ENCODE data around the gene NPAS2. TPM values are rescaled to one million over a fixed set of nuclear protein-coding genes. Genes with fewer than 3 reads are reported as not detected.

NPAS2 gene
- total RNA-seq, 1 donor from 2014 or later: 10.7 TPM

GRCh38 chr2:100898035-100898665 is 78.2 kb downstream of the NPAS2 start:
- no peaks in the 10 kb centered on the region for H3K27me3 Mint-ChIP-seq
- TF ChIP-seq CTCF (conservative IDR thresholded peaks at IDR 0.05): no peak
- H3K4me1 Mint-ChIP-seq (ENCODE audit: unreplicated experiment): peaks cover 17% of the 10 kb centered on the region
- H3K9me3 Mint-ChIP-seq: peaks cover 5% of the 10 kb centered on the region
- no peak for DNase-seq (ENCODE audit: extremely low spot score, unreplicated experiment)
- H3K4me3 Mint-ChIP-seq: no peak overlapping the region
- no peak overlapping the region for H3K27ac Mint-ChIP-seq
- H3K36me3 Mint-ChIP-seq: peaks cover 7% of the 10 kb centered on the region

- no peaks in the 10 kb centered on the region for H3K27me3 Mint-ChIP-seq
- H3K4me1 Mint-ChIP-seq (ENCODE audit: unreplicated experiment): peaks cover 22% of the 10 kb centered on the region
- H3K4me3 Mint-ChIP-seq: no peak overlapping the region
- TF ChIP-seq CTCF (conservative IDR thresholded peaks at IDR 0.05): no peak
- H3K9me3 Mint-ChIP-seq: peaks cover 5% of the 10 kb centered on the region
- H3K36me3 Mint-ChIP-seq: peaks cover 7% of the 10 kb centered on the region
- no peak for DNase-seq (ENCODE audit: extremely low spot score, unreplicated experiment)
- no peak overlapping the region for H3K27ac Mint-ChIP-seq
These were observed 80.3 kb downstream of the NPAS2 start for GRCh38 chr2:100900156-100900795.

DNA sequence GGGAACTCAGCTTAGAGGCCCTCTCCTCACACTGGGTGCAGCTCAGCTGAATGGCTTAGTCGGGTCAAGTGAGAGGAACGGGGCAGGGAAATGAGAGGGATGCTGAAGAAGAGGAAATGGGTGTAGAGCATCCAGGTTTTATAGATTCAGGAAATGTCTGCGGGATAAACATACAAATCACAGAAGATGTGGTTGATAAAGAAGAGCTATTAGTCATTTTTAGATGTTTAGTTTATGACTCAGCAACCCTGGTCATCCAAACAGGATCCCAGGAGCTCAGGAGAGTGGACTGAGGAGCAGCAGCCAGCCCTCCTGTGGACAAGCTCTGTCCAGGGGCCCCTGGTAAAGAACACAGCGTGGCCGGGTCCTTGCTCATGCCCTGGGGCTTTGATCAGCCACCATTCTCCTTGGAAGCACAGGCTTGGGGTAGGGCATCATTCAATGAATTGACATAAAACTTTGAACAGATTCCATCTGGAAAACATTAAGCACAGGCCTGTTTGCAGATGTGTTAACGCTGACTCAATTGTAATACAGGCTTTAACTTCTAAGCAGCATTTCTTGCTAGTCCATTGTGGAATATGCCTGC is 83.0 kb downstream of the NPAS2 start:
- H3K4me3 Mint-ChIP-seq: peak overlapping the region; percentile 3
- no peaks in the 10 kb centered on the region for H3K27me3 Mint-ChIP-seq
- peaks cover 12% of the 10 kb centered on the region for H3K36me3 Mint-ChIP-seq
- no peak for DNase-seq (ENCODE audit: extremely low spot score, unreplicated experiment)
- H3K4me1 Mint-ChIP-seq (ENCODE audit: unreplicated experiment): peaks cover 22% of the 10 kb centered on the region
- no peak for TF ChIP-seq CTCF (conservative IDR thresholded peaks at IDR 0.05)
- peaks cover 5% of the 10 kb centered on the region for H3K9me3 Mint-ChIP-seq
- peak overlapping the region; percentile 13 for H3K27ac Mint-ChIP-seq

DNA sequence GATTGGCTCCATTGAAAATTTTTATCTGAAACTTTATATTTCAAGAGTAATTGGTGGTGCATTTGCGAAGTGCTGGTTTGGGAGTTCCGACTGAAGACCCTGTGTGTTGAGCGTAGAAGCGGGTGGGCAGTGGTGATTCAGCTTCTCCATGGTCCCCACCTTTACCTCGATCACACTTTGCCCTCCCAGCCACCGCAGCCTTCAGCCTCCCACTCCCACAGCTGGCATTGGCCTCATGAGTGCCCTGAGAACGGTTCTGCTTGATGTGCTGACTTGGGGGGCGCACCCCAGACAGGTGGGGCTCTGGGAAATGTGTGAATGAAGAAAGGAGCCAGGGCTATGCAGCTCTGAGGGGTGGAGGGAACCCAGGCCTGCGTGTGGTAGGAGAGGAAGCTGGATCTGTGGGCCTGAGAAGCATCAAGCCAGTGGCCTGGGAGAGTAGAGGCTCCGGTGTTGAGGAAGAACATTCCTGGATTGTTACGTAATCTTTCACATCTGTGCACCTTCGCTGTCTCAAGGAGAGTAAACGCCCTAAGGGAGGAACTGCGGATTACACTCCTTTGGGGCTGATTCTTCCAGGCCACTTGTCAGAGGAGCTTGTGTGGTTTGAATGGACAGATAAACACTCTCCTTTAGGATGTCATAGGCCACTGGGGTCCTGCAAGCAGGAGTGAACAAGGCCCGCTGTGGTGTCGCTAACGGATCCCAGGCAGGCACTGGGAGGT is 83.8 kb downstream of the NPAS2 start:
- peaks cover 5% of the 10 kb centered on the region for H3K9me3 Mint-ChIP-seq
- H3K36me3 Mint-ChIP-seq: peaks cover 12% of the 10 kb centered on the region
- peak overlapping the region; percentile 82 for H3K27ac Mint-ChIP-seq
- H3K4me1 Mint-ChIP-seq (ENCODE audit: unreplicated experiment): peaks cover 24% of the 10 kb centered on the region
- TF ChIP-seq CTCF (conservative IDR thresholded peaks at IDR 0.05): no peak
- peak overlapping the region; percentile 25 for H3K4me3 Mint-ChIP-seq
- no peaks in the 10 kb centered on the region for H3K27me3 Mint-ChIP-seq
- no peak for DNase-seq (ENCODE audit: extremely low spot score, unreplicated experiment)

DNA sequence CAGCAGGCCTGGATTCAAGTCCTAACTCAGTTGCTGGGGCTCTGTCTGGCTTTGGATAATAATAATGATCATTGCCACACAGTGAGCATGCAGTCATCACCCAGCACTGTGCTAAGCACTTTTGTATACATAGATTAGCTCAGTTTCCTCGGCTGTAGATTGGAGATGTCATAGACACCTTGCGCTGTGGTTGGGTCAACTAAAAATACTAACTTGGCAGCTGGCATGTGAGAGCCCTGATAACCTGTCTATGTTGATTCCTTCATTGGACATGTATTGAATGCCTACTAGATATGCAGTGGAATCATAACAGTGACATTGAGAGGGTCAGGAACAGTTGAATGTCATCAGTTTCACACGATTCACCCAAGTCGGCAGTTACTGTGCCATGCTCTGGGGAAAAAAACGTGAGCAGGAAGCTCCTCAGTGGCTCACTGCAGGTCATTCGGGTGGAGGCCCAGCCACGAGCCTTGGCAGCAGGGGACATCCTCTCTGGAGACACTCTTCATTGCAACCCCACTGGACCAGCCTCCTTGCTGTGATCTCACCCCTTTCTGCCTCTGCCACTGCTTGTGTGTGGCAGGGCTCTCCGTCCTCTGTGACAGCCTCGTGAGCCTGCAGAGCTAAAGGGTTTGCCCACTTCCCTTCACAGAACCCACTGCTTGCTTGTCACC is 85.3 kb downstream of the NPAS2 start:
- peaks cover 25% of the 10 kb centered on the region for H3K4me1 Mint-ChIP-seq (ENCODE audit: unreplicated experiment)
- peaks cover 5% of the 10 kb centered on the region for H3K9me3 Mint-ChIP-seq
- H3K36me3 Mint-ChIP-seq: peaks cover 12% of the 10 kb centered on the region
- H3K27ac Mint-ChIP-seq: no peak overlapping the region
- H3K4me3 Mint-ChIP-seq: no peak overlapping the region
- no peaks in the 10 kb centered on the region for H3K27me3 Mint-ChIP-seq
- no peak for TF ChIP-seq CTCF (conservative IDR thresholded peaks at IDR 0.05)
- no peak for DNase-seq (ENCODE audit: extremely low spot score, unreplicated experiment)

All from type B pancreatic cell (in vitro differentiated cells).